Astrocyte (in vitro differentiated cells and primary cell): Measurements from ENCODE around the gene SNCG. TPM values are rescaled to one million over a fixed set of nuclear protein-coding genes. Genes with fewer than 3 reads are reported as not detected.

Experiments used
- DNase-seq: peaks from one replicate; pipeline ENCODE4 v3.0.0-alpha.2; 2010; ENCODE audit warnings: low read depth
- FAIRE-seq: peaks from 2 replicates; lab custom pipeline; 2011; peaks lifted over from hg19 to GRCh38; lab: Jason Lieb, UNC
- H2AFZ ChIP-seq: 2 replicates; pipeline ENCODE4 v1.6.0; 2012; ENCODE audit warnings: low read depth, low read length, inconsistent platforms
- H3K27ac ChIP-seq: 2 replicates; pipeline ENCODE4 v1.5.1; 2011; ENCODE audit warnings: low read depth, low read length, inconsistent platforms
- H3K27me3 ChIP-seq: 2 replicates; pipeline ENCODE4 v1.6.0; 2011; ENCODE audit warnings: low read length, inconsistent platforms; ENCODE audit not compliant: insufficient read depth
- H3K36me3 ChIP-seq: 2 replicates; pipeline ENCODE4 v1.5.1; 2011; ENCODE audit warnings: low read length, inconsistent platforms; ENCODE audit not compliant: insufficient read depth
- H3K4me1 ChIP-seq: 2 replicates; pipeline ENCODE4 v1.5.1; 2011; ENCODE audit warnings: low read length, inconsistent platforms; ENCODE audit not compliant: insufficient read depth
- H3K4me2 ChIP-seq: 2 replicates; pipeline ENCODE4 v1.6.0; 2012; ENCODE audit warnings: low read length, inconsistent platforms
- H3K4me3 ChIP-seq: 2 replicates; pipeline ENCODE4 v1.5.1; 2011; ENCODE audit warnings: low read depth, mild to moderate bottlenecking, low read length, inconsistent platforms; ENCODE audit not compliant: insufficient read depth
- H3K79me2 ChIP-seq: 2 replicates; pipeline ENCODE4 v1.6.0; 2012; ENCODE audit warnings: mild to moderate bottlenecking, low read length, inconsistent platforms; ENCODE audit not compliant: insufficient read depth
- H3K9ac ChIP-seq: 2 replicates; pipeline ENCODE4 v1.6.0; 2012; ENCODE audit warnings: mild to moderate bottlenecking, low read length, inconsistent platforms
- H3K9me3 ChIP-seq: 2 replicates; pipeline ENCODE4 v1.5.1; 2012; ENCODE audit warnings: low read depth, mild to moderate bottlenecking, low read length, inconsistent platforms; ENCODE audit not compliant: insufficient read depth
- H4K20me1 ChIP-seq: 2 replicates; pipeline ENCODE4 v1.6.0; 2012; ENCODE audit warnings: low read length, inconsistent platforms; ENCODE audit not compliant: insufficient read depth
- H3K27ac Mint-ChIP-seq: one replicate; pipeline ENCODE4 v1.8.0; 2021; ENCODE audit warnings: mild to moderate bottlenecking, mixed read lengths; ENCODE audit not compliant: unreplicated experiment
- H3K27me3 Mint-ChIP-seq: one replicate; pipeline ENCODE4 v1.8.0; 2021; ENCODE audit warnings: low read depth, mixed read lengths; ENCODE audit not compliant: unreplicated experiment
- H3K36me3 Mint-ChIP-seq: one replicate; pipeline ENCODE4 v1.8.0; 2021; ENCODE audit warnings: low read depth, mixed read lengths; ENCODE audit not compliant: unreplicated experiment
- H3K4me1 Mint-ChIP-seq: one replicate; pipeline ENCODE4 v1.8.0; 2021; ENCODE audit warnings: low read depth, mixed read lengths; ENCODE audit not compliant: unreplicated experiment
- H3K4me3 Mint-ChIP-seq: one replicate; pipeline ENCODE4 v1.8.0; 2021; ENCODE audit warnings: mild to moderate bottlenecking, moderate library complexity, mixed read lengths; ENCODE audit not compliant: unreplicated experiment
- H3K9me3 Mint-ChIP-seq: one replicate; pipeline ENCODE4 v1.8.0; 2021; ENCODE audit warnings: mild to moderate bottlenecking, mixed read lengths; ENCODE audit not compliant: unreplicated experiment
- EZH2 ChIP-seq: IDR thresholded peaks from 2 replicates; pipeline ENCODE4 v1.6.1; 2012; ENCODE audit warnings: mild to moderate bottlenecking, low read length, inconsistent platforms; ENCODE audit not compliant: insufficient read depth
- total RNA-seq: library from RNA; stranded (reverse); gene quantifications from 2 replicates; pipeline ENCODE4 v1.2.1, GENCODE V29; 2021
- TF ChIP-seq, protein P1 (sequence below): IDR thresholded peaks from 2 replicates; pipeline ENCODE4 v1.5.1; 2011; ENCODE audit warnings: low read depth, mild to moderate bottlenecking, inconsistent platforms, low read length, moderate library complexity; ENCODE audit not compliant: insufficient read depth

Gene SNCG
- total RNA-seq, 1 donor from 2014 or later = 3.0 TPM

GRCh38 chr10:86944907-86945306, 13.5 kb upstream of the SNCG start:
- no peak overlapping the region for H3K27ac Mint-ChIP-seq
- Histone ChIP-seq H3K4me1 (no peaks in the 10 kb centered on the region), H3K36me3 (no peaks in the 10 kb centered on the region), H3K27me3 (peaks cover 5% of the 10 kb centered on the region), H4K20me1 (no peaks in the 10 kb centered on the region), H3K27ac (no peak overlapping the region), H3K4me2 (no peak overlapping the region), H3K9ac (no peak overlapping the region), H3K4me3 (no peak overlapping the region), H3K79me2 (no peaks in the 10 kb centered on the region), H3K9me3 (no peaks in the 10 kb centered on the region), H2AFZ (no peak overlapping the region)
- H3K36me3 Mint-ChIP-seq = peaks cover 3% of the 10 kb centered on the region
- TF ChIP-seq, protein P1, sequence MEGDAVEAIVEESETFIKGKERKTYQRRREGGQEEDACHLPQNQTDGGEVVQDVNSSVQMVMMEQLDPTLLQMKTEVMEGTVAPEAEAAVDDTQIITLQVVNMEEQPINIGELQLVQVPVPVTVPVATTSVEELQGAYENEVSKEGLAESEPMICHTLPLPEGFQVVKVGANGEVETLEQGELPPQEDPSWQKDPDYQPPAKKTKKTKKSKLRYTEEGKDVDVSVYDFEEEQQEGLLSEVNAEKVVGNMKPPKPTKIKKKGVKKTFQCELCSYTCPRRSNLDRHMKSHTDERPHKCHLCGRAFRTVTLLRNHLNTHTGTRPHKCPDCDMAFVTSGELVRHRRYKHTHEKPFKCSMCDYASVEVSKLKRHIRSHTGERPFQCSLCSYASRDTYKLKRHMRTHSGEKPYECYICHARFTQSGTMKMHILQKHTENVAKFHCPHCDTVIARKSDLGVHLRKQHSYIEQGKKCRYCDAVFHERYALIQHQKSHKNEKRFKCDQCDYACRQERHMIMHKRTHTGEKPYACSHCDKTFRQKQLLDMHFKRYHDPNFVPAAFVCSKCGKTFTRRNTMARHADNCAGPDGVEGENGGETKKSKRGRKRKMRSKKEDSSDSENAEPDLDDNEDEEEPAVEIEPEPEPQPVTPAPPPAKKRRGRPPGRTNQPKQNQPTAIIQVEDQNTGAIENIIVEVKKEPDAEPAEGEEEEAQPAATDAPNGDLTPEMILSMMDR = no peak
- no peak for TF ChIP-seq EZH2
- no peaks in the 10 kb centered on the region for H3K9me3 Mint-ChIP-seq
- peaks cover 21% of the 10 kb centered on the region for H3K27me3 Mint-ChIP-seq
- DNase-seq = no peak
- no peak overlapping the region for H3K4me3 Mint-ChIP-seq
- H3K4me1 Mint-ChIP-seq = peaks cover 4% of the 10 kb centered on the region
- FAIRE-seq = no peak

DNA sequence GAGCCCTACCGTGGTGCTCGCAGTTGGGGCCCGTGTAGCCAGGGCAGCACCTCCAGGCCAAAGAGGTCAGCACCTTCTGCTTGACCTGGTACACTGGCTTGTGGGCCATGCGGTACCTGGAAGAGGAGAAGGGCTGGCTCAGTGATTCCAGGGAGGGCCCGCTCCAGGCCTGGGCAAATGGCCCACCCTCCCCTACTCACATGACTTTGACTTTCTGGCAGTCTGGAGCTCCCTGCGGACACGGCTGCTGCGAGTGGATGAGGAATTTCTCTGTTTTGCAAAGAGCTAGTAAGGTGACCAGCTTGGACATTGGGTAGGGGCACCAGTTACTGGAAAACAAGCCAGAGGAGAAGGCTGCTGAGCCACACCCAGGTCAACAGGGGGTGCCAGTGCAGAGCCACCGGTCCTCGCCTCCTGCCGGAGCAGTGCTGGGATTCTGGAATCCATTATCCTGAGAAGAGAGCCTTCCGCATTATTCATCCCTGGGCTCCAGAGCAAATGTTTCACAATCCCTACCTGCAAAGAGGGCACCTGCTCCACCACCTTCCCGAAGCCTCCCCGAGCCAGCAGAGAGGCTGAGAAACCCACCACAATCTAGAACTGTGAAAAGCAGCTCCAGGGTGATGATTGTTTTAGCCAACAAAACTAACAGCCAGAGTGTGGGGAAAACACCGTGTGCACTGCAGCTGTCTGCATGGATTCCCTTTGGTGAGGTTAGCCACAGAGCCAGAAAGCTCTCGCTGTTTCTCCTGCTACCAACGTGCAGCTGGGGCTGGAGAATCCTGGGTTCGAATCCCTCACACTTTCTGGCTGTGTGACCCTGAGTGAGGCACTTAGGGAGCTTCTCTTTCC, 12.8 kb upstream of the SNCG start:
- Histone ChIP-seq H3K4me2 (no peak overlapping the region), H3K4me1 (no peaks in the 10 kb centered on the region), H3K4me3 (no peak overlapping the region), H3K36me3 (no peaks in the 10 kb centered on the region), H3K27ac (no peak overlapping the region), H4K20me1 (no peaks in the 10 kb centered on the region), H3K79me2 (no peaks in the 10 kb centered on the region), H3K27me3 (peaks cover 5% of the 10 kb centered on the region), H3K9ac (no peak overlapping the region), H3K9me3 (no peaks in the 10 kb centered on the region), H2AFZ (no peak overlapping the region)
- TF ChIP-seq, protein P1 = no peak
- TF ChIP-seq EZH2 = no peak
- no peak overlapping the region for H3K27ac Mint-ChIP-seq
- peaks cover 21% of the 10 kb centered on the region for H3K27me3 Mint-ChIP-seq
- no peak overlapping the region for H3K4me3 Mint-ChIP-seq
- H3K36me3 Mint-ChIP-seq = peaks cover 3% of the 10 kb centered on the region
- H3K9me3 Mint-ChIP-seq = no peaks in the 10 kb centered on the region
- no peak for FAIRE-seq
- H3K4me1 Mint-ChIP-seq = peaks cover 4% of the 10 kb centered on the region
- no peak for DNase-seq
